GM12878 (cell line): ENCODE results near the gene NOP56. TPM values are rescaled to one million over a fixed set of nuclear protein-coding genes. Genes with fewer than 3 reads are reported as not detected.
A peak's percentile ranks its signal among the peaks of the same experiment; 100 is the strongest.

Source experiments
- BHLHE40 ChIP-seq, 2 experiments: fragments of 450-650 bp in 1 of 2; IDR thresholded peaks; 2 replicates each; pipeline ENCODE4 v1.6.1; 2011 to 2017; ENCODE audit warnings: low read depth in 2 of 2, borderline replicate concordance in 1 of 2, improper control_type of control experiment in 1 of 2, low read length in 1 of 2, mild to moderate bottlenecking in 1 of 2
- FOXK2 ChIP-seq: fragments of 450-650 bp; IDR thresholded peaks from 2 replicates; pipeline ENCODE4 v1.6.1; 2017; ENCODE audit warnings: mild to moderate bottlenecking, moderate library complexity
- HSF1 ChIP-seq: fragments of 150-350 bp; IDR thresholded peaks from 2 replicates; pipeline ENCODE4 v1.6.1; 2014; ENCODE audit warnings: mild to moderate bottlenecking, low read depth, low read length
- KLF5 ChIP-seq: fragments of 450-650 bp; IDR thresholded peaks from 2 replicates; pipeline ENCODE4 v1.6.1; 2014; ENCODE audit warnings: mild to moderate bottlenecking; ENCODE audit not compliant: partially characterized antibody
- MEF2A ChIP-seq: IDR thresholded peaks from 2 replicates; pipeline ENCODE4 v1.6.1; 2011; ENCODE audit warnings: low read depth, mild to moderate bottlenecking, low read length, moderate library complexity; ENCODE audit not compliant: insufficient read depth
- MXI1 ChIP-seq: fragments of 150-350 bp; IDR thresholded peaks from 2 replicates; pipeline ENCODE4 v1.6.1; 2011; ENCODE audit warnings: low read depth, mild to moderate bottlenecking, inconsistent platforms, low read length, improper control_type of control experiment
- NFYB ChIP-seq: IDR thresholded peaks from 2 replicates; pipeline ENCODE4 v1.6.1; 2011; ENCODE audit warnings: low read depth, mild to moderate bottlenecking, low read length, improper control_type of control experiment, moderate library complexity; ENCODE audit not compliant: insufficient read depth
- NR2F1 ChIP-seq: fragments of 450-650 bp; conservative IDR thresholded peaks from 2 replicates; pipeline ENCODE4 v1.6.1; 2017; ENCODE audit warnings: mild to moderate bottlenecking
- RBBP5 ChIP-seq: fragments of 200-600 bp; sonication (generic); conservative IDR thresholded peaks from 2 replicates; pipeline ENCODE4 v1.6.1; 2016
- STAT1 ChIP-seq: fragments of 450-650 bp; conservative IDR thresholded peaks from 2 replicates; pipeline ENCODE4 v1.6.1; 2014; ENCODE audit warnings: antibody characterized with exemption, mild to moderate bottlenecking
- USF1 ChIP-seq: IDR thresholded peaks from 2 replicates; pipeline ENCODE4 v1.6.1; 2011; ENCODE audit warnings: borderline replicate concordance, low read depth, mild to moderate bottlenecking, moderate library complexity, mixed read lengths, low read length; ENCODE audit not compliant: insufficient read depth; ENCODE audit errors: extremely low read length
- ZBED1 ChIP-seq: IDR thresholded peaks from 2 replicates; pipeline ENCODE4 v1.6.1; 2016; ENCODE audit warnings: borderline replicate concordance
- ZNF207 ChIP-seq: fragments of 450-650 bp; IDR thresholded peaks from 2 replicates; pipeline ENCODE4 v1.6.1; 2014; ENCODE audit warnings: antibody characterized with exemption, mild to moderate bottlenecking, borderline replicate concordance
- ZNF687 ChIP-seq: fragments of 450-650 bp; IDR thresholded peaks from 2 replicates; pipeline ENCODE4 v1.6.1; 2017; ENCODE audit warnings: mild to moderate bottlenecking, moderate library complexity
- ZZZ3 ChIP-seq: IDR thresholded peaks from 2 replicates; pipeline ENCODE4 v1.6.1; 2011; ENCODE audit warnings: low read depth; ENCODE audit not compliant: control insufficient read depth, insufficient read length
- polyA plus RNA-seq, 11 experiments: library from polyadenylated mRNA; depleted of rRNA in 4 of 11; unstranded in 6 of 11; stranded (reverse) in 5 of 11; fragments of >200 nt; fragmentation: Nextera tagmentation in 4 of 11; fragmentation: Illumina TruSeq in 1 of 11; extraction: Ambion mirVana in 4 of 11; extraction: Trizol in 1 of 11; gene quantifications; 1 replicate in 1 of 11; 2 replicates in 10 of 11; pipeline versions ENCODE4 v1.2.1 to v1.2.3, GENCODE V29; 2011 to 2016; ENCODE audit warnings: inconsistent platforms in 2 of 11, missing spikeins in 2 of 11, low read depth in 1 of 11
- total RNA-seq, 4 experiments: library from RNA; depleted of rRNA in 3 of 4; stranded (reverse); fragments of >200 nt in 3 of 4; fragmentation: Illumina TruSeq in 1 of 4; extraction: Trizol in 1 of 4; gene quantifications; 2 replicates each; pipeline versions ENCODE4 v1.2.1 to v1.2.3, GENCODE V29; 2013 to 2021
- TF ChIP-seq, protein P1 (sequence below): IDR thresholded peaks from 2 replicates; pipeline ENCODE4 v1.6.1; 2012; ENCODE audit warnings: low read depth, low read length, improper control_type of control experiment
- TF ChIP-seq, protein P2 (sequence below): fragments of 450-650 bp; IDR thresholded peaks from 2 replicates; pipeline ENCODE4 v1.6.1; 2017; ENCODE audit warnings: borderline replicate concordance

Gene NOP56
- total and polyA plus RNA-seq, 10 of the 15 experiments (the other 5 are each of a cell fraction or from before 2014, with no cell fraction given) = 254 to 550 (median 464) TPM

DNA sequence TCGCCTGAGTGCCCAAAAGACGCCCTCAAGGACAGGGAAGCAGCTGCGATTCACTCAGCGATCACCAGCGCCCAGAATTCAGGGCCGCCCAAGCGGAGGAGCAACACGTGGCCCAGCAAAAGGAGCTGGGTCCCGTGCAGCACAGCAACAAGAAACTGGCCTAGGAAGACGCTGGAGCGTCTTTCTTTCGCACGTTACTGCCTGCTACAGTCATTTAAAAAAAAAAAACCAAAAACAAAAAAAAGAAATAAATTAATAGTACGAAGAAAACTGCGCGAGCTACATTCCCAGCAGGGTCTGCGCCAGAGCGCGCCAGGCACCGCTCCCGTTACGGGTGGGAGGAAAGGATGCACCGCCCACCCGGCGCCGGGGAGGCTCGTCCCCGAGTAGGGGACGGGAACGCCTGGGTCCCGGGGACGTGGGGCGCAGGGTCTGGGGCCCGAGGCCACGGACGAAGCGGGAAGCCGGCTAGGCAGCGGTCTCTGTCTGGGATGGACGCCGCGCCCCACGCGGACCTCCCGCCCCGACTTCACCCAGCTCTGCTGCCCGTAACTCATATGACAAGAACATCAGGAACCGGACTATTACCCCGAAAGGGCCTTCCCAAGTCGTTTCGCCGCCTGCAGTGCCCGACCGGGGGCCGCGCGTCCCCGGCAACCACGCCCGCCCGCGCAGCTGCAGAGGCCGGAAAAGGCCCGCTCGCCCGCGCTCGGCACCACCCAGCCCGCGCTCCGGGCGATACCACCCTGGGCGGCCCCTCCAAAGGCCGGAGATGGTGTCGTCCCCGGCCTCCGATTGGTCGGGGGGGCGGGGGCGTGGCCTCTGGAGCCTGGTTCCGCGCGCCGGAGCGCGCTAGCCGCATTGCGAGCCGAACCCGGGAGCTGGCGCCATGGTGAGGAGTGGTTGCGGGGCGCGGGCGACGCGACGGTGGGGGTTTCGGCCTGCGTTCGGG is at the start of gene NOP56 (continued):
- TF ChIP-seq MEF2A = no peak
- 0 out of 2 replicates have a peak, but pooled peaks have one; percentile 58 for TF ChIP-seq ZBED1
- TF ChIP-seq ZZZ3 = no peak
- TF ChIP-seq HSF1 = no peak
- TF ChIP-seq BHLHE40 (IDR thresholded peaks at IDR 0.05; ENCODE audit: borderline replicate concordance in 1 of 2, low read depth in 2 of 2, low read length in 1 of 2) = peak; percentile 96 to 97
- TF ChIP-seq ZNF687 = peak; percentile 5; the same call in 1 of the 2 replicates
- TF ChIP-seq NFYB = peak; percentile 70; the same call in 1 of the 2 replicates
- TF ChIP-seq, protein P1, sequence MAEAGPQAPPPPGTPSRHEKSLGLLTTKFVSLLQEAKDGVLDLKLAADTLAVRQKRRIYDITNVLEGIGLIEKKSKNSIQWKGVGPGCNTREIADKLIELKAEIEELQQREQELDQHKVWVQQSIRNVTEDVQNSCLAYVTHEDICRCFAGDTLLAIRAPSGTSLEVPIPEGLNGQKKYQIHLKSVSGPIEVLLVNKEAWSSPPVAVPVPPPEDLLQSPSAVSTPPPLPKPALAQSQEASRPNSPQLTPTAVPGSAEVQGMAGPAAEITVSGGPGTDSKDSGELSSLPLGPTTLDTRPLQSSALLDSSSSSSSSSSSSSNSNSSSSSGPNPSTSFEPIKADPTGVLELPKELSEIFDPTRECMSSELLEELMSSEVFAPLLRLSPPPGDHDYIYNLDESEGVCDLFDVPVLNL = no peak
- TF ChIP-seq RBBP5 = no peak
- peak; percentile 96 for TF ChIP-seq MXI1
- TF ChIP-seq KLF5 = peak; percentile 98
- TF ChIP-seq, protein P2, sequence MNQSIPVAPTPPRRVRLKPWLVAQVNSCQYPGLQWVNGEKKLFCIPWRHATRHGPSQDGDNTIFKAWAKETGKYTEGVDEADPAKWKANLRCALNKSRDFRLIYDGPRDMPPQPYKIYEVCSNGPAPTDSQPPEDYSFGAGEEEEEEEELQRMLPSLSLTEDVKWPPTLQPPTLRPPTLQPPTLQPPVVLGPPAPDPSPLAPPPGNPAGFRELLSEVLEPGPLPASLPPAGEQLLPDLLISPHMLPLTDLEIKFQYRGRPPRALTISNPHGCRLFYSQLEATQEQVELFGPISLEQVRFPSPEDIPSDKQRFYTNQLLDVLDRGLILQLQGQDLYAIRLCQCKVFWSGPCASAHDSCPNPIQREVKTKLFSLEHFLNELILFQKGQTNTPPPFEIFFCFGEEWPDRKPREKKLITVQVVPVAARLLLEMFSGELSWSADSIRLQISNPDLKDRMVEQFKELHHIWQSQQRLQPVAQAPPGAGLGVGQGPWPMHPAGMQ = no peak
- TF ChIP-seq FOXK2 = peak; percentile 95
- TF ChIP-seq ZNF207 = 0 out of 2 replicates have a peak, but pooled peaks have one; percentile 79
- peak; percentile 71 for TF ChIP-seq USF1
- no peak for TF ChIP-seq STAT1
- TF ChIP-seq NR2F1 = peak; percentile 54; the same call in 1 of the 2 replicates
